Measurements from ENCODE around the gene ABCB6.

Gene ABCB6

DNA sequence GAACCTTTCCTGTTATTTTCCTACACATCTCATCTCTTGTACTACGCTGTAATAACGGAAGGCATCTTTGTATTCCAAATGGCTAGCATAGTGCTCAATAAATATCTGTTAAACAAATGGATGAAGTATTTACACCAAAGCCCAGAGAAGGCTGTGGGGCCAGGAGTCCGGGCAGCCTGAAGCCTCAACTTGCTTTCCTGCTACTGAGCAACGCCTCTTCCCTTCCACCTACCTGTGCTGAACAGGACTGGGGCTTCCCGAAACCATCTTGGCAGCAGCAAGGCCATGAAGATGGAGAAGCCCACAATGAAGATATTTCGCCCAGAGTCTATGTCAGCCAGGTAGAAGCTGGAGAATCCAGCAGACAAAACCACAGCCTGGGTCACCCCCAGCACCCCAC lies 55.6 kb downstream of the ABCB6 start:
- no peak for TF ChIP-seq CTCF (IDR thresholded peaks at IDR 0.05; ENCODE audit: low read depth, low read length, missing control alignments)
- no peak overlapping the region for H3K4me3 ChIP-seq (ENCODE audit: low read depth, low read length)
- no peak for DNase-seq (ENCODE audit: low read depth)

DNA sequence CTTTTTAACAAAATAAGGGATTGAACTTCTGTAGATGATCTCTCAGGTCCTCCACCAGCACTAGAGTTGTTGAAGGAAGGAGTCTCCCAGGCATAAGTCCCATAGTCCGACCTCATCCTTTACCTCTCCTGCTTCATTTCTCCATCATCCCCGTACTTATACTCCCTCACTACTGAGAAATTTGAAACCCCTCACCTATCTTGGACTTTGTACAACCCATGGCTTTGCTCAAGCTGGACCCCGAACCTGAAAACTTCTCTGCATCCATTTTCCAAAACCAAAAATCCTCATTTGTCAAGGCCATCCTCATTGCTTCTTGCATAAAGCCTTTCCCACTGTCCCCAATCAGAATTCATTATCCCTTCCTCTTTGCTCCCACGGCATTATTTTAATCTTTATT lies 57.7 kb downstream of the ABCB6 start:
- no peak for TF ChIP-seq CTCF (IDR thresholded peaks at IDR 0.05; ENCODE audit: low read depth, low read length, missing control alignments)
- DNase-seq (ENCODE audit: low read depth), result no peak
- H3K4me3 ChIP-seq (ENCODE audit: low read depth, low read length), result peak overlapping the region; percentile 77

DNA sequence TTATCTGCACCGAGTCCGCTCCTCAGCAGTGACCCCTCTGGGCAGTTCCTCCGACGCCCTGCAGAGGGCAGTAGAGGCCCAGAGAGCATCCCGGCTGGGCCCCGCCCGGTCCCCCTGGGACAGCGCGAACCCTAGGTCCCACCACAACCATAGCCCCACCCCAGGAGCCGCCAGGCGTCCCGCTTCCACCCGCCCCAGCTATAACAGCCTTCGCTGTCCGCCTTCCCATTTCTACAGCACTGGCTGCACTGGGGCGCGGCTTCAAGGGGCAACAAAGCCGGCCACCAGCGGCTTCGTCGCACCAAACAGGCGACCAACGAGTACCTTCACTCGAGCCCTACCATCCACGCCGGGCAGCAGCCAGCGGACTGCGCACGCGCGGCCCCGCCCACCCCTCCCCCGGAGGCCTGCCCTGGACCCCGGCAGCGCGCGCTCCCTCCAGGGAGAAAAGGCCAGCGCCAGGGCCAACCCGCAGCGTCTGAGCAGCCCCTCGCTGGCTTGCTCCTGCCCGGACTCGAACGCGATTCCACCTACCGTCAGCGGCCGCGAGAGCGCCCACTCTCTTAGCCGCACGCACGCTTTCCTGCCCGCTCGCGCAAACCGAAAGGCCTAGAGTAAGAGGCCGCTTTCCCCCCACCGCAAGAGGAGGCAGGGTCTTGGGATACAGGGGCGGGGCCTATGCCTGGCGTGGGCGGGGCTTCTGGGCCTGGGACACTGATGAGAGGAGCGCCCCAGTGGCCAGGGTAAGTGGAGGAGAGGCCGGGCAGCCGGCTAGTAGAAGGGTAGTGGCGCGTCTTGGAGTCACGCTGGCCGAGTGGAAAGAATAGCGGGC lies 58.4 kb downstream of the ABCB6 start, which contains the start of gene NHEJ1:
Gene NHEJ1, minus strand, starts transcription at position 630 of the 832 bp plus-strand sequence. CDS start 2,453 bp downstream, outside the sequence.
- peak within 1 kb of the TSS; percentile 77 for H3K4me3 ChIP-seq (ENCODE audit: low read depth, low read length)
- peak; percentile 95 for TF ChIP-seq CTCF (IDR thresholded peaks at IDR 0.05; ENCODE audit: low read depth, low read length, missing control alignments)
- DNase-seq (ENCODE audit: low read depth), result peak; percentile 65

Measured in GM12864 (cell line).